Parathyroid adenoma (tissue), 2 donors: ENCODE data around the gene MAGOHB.
"Not testable (repeated sequence)": the region's sequence is repeated elsewhere in the genome, so short reads cannot be mapped to it uniquely, and the experiment has no call there.

Experiments used
- H2AFZ ChIP-seq: fragments of 300-600 bp; sonication (generic); one replicate; pipeline ENCODE4 v1.7.0; 2017; ENCODE audit warnings: antibody characterized with exemption, mild to moderate bottlenecking
- H3K27ac ChIP-seq: fragments of 300-600 bp; sonication (generic); one replicate; pipeline ENCODE4 v1.7.0; 2017
- H3K27me3 ChIP-seq: fragments of 300-600 bp; sonication (generic); one replicate; pipeline ENCODE4 v1.7.0; 2017; ENCODE audit warnings: low read length; ENCODE audit not compliant: control insufficient read depth, insufficient read depth
- H3K36me3 ChIP-seq: fragments of 300-600 bp; sonication (generic); one replicate; pipeline ENCODE4 v1.7.0; 2017; ENCODE audit warnings: low read length; ENCODE audit not compliant: control insufficient read depth, insufficient read depth
- H3K4me1 ChIP-seq: fragments of 300-600 bp; sonication (generic); one replicate; pipeline ENCODE4 v1.7.0; 2017; ENCODE audit warnings: control low read depth
- H3K4me2 ChIP-seq: fragments of 300-600 bp; sonication (generic); one replicate; pipeline ENCODE4 v1.7.0; 2017; ENCODE audit warnings: low read length
- H3K4me3 ChIP-seq: fragments of 300-600 bp; sonication (generic); one replicate; pipeline ENCODE4 v1.7.0; 2017; ENCODE audit warnings: low read depth, low read length
- H3K79me2 ChIP-seq: fragments of 300-600 bp; sonication (generic); one replicate; pipeline ENCODE4 v1.7.0; 2017; ENCODE audit warnings: control low read depth
- H3K9ac ChIP-seq: fragments of 300-600 bp; sonication (generic); one replicate; pipeline ENCODE4 v1.7.0; 2017; ENCODE audit warnings: mild to moderate bottlenecking
- H3K9me3 ChIP-seq: fragments of 300-600 bp; sonication (generic); one replicate; pipeline ENCODE4 v1.7.0; 2017; ENCODE audit warnings: low read length; ENCODE audit not compliant: control insufficient read depth
- TF ChIP-seq, protein P1 (sequence below): fragments of 300-600 bp; sonication (generic); IDR thresholded peaks from one replicate; pipeline ENCODE4 v1.7.0; 2017; ENCODE audit warnings: antibody characterized with exemption, mild to moderate bottlenecking
- donor health status: primary hyperparathyroidism.

MAGOHB gene

DNA sequence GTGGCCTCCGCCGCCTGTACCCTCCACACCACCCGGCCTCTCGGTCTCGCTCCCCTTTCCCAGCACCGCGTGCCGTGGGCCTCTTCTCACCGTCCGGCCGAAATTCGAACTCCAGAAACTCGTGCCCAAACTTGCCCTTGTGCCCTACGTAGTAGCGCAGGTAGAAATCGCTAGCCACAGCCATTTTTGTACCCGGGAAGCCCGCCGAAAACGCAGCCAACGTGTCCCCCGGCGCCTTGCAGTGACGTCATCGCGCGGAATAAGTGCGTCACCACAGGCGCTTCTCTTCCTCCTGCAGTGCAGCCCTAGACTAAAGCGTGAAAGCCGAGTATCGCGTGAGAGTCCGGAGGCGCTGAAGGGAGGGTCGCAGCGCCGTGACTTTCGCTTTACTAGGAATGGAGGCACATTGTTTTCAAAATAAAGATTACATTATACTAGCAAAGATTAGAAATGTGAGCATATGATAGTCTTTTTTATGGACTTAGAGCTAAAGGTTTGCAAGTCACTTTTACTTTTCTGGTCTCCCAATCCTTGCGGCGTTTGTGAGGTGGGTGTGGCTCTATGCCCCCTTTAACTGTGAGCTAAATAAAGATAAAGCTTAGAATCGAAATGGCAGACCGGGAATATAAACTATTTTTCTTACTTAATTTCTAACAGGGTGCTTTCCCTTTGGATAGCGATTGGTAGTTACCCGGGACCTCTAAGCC lies at the start of gene MAGOHB:
Gene MAGOHB, minus strand, starts transcription at position 261 of the 707 bp plus-strand sequence. Its CDS starts 77 bp downstream, at position 184.
- Histone ChIP-seq H3K9ac (peak within 1 kb of the TSS; percentile 28), H3K4me2 (peak within 1 kb of the TSS; percentile 75), H3K9me3 (no peaks in the 10 kb centered on the region), H3K79me2 (peaks cover 3% of the 10 kb centered on the region), H3K36me3 (no peaks in the 10 kb centered on the region), H3K4me3 (peak within 1 kb of the TSS; percentile 98), H3K27me3 (no peaks in the 10 kb centered on the region), H2AFZ (peak within 1 kb of the TSS; percentile 90), H3K4me1 (peaks cover 3% of the 10 kb centered on the region), H3K27ac (peak within 1 kb of the TSS; percentile 71)
- TF ChIP-seq, protein P1, sequence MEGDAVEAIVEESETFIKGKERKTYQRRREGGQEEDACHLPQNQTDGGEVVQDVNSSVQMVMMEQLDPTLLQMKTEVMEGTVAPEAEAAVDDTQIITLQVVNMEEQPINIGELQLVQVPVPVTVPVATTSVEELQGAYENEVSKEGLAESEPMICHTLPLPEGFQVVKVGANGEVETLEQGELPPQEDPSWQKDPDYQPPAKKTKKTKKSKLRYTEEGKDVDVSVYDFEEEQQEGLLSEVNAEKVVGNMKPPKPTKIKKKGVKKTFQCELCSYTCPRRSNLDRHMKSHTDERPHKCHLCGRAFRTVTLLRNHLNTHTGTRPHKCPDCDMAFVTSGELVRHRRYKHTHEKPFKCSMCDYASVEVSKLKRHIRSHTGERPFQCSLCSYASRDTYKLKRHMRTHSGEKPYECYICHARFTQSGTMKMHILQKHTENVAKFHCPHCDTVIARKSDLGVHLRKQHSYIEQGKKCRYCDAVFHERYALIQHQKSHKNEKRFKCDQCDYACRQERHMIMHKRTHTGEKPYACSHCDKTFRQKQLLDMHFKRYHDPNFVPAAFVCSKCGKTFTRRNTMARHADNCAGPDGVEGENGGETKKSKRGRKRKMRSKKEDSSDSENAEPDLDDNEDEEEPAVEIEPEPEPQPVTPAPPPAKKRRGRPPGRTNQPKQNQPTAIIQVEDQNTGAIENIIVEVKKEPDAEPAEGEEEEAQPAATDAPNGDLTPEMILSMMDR, result no peak

- Histone ChIP-seq H3K27me3 (no peaks in the 10 kb centered on the region), H2AFZ (no peak overlapping the region), H3K36me3 (no peaks in the 10 kb centered on the region), H3K4me3 (no peak overlapping the region), H3K4me1 (no peaks in the 10 kb centered on the region), H3K9me3 (no peaks in the 10 kb centered on the region), H3K9ac (no peak overlapping the region), H3K4me2 (no peak overlapping the region), H3K27ac (no peak overlapping the region), H3K79me2 (no peaks in the 10 kb centered on the region)
- TF ChIP-seq, protein P1, result no peak
Observed at GRCh38 chr12:10661338-10661737, 47.9 kb upstream of the MAGOHB start.

- H2AFZ ChIP-seq, result no peak overlapping the region
- no peak overlapping the region for H3K9ac ChIP-seq
- no peak overlapping the region for H3K27ac ChIP-seq
- no peaks in the 10 kb centered on the region for H3K9me3 ChIP-seq
- H3K79me2 ChIP-seq, result no peaks in the 10 kb centered on the region
- TF ChIP-seq, protein P1, result no peak
- no peaks in the 10 kb centered on the region for H3K36me3 ChIP-seq
- H3K4me1 ChIP-seq, result no peaks in the 10 kb centered on the region
- H3K27me3 ChIP-seq, result no peaks in the 10 kb centered on the region
- no peak overlapping the region for H3K4me2 ChIP-seq
- H3K4me3 ChIP-seq, result no peak overlapping the region
Observed at GRCh38 chr12:10654003-10654402, 40.6 kb upstream of the MAGOHB start.

- Histone ChIP-seq H3K27ac (no peak overlapping the region), H3K79me2 (no peaks in the 10 kb centered on the region), H3K4me2 (no peak overlapping the region), H2AFZ (no peak overlapping the region), H3K36me3 (no peaks in the 10 kb centered on the region), H3K4me3 (no peak overlapping the region), H3K9me3 (no peaks in the 10 kb centered on the region), H3K4me1 (no peaks in the 10 kb centered on the region), H3K27me3 (no peaks in the 10 kb centered on the region), H3K9ac (no peak overlapping the region)
- TF ChIP-seq, protein P1, result no peak
Observed at GRCh38 chr12:10652192-10652591, 38.8 kb upstream of the MAGOHB start.

- not testable (repeated sequence) for H3K4me1 ChIP-seq, H3K4me2 ChIP-seq
Observed at GRCh38 chr12:10646576-10646975, 33.2 kb upstream of the MAGOHB start.

More at GRCh38 chr12:10646576-10646975, 33.2 kb upstream of the MAGOHB start:
- not testable (repeated sequence) for H3K9ac ChIP-seq, H2AFZ ChIP-seq, H3K36me3 ChIP-seq, H3K4me3 ChIP-seq, H3K27me3 ChIP-seq, H3K9me3 ChIP-seq, H3K27ac ChIP-seq, H3K79me2 ChIP-seq
